H1 (cell line): ENCODE measurements around the gene APOL3.

Experiments
- ASH2L ChIP-seq: fragments of 200-600, 300-600 bp; sonication (generic); IDR thresholded peaks from one replicate; pipeline ENCODE4 v1.7.1; 2017; ENCODE audit warnings: low read length
- CBX5 ChIP-seq: fragments of 300-800, 300-1000 bp; sonication (generic); IDR thresholded peaks from 2 replicates; pipeline ENCODE4 v1.7.1; 2016; ENCODE audit warnings: antibody characterized with exemption, low read length, low read depth
- CBX8 ChIP-seq: fragments of 300-800, 300-1000 bp; sonication (generic); IDR thresholded peaks from 2 replicates; pipeline ENCODE4 v1.7.1; 2016; ENCODE audit warnings: low read depth, low read length, borderline replicate concordance
- CTCF ChIP-seq, 3 experiments: IDR thresholded peaks; 1 replicate in 2 of 3; 2 replicates in 1 of 3; pipeline versions ENCODE4 v1.5.1 to v1.6.1; 2011; ENCODE audit warnings: low read length in 3 of 3, mild to moderate bottlenecking in 3 of 3, inconsistent platforms in 2 of 3, low read depth in 1 of 3, moderate library complexity in 1 of 3; ENCODE audit not compliant: insufficient read depth in 1 of 3; ENCODE audit errors: control extremely low read depth in 1 of 3
- E2F6 ChIP-seq: IDR thresholded peaks from 2 replicates; pipeline ENCODE4 v1.6.1; 2012; ENCODE audit warnings: inconsistent platforms
- FOSL1 ChIP-seq: IDR thresholded peaks from 2 replicates; pipeline ENCODE4 v1.6.1; 2011; ENCODE audit warnings: mild to moderate bottlenecking, low read depth, low read length, moderate library complexity; ENCODE audit not compliant: insufficient read depth
- MAX ChIP-seq: IDR thresholded peaks from 2 replicates; pipeline ENCODE4 v1.6.1; 2012; ENCODE audit warnings: inconsistent platforms
- POLR2A ChIP-seq, 2 experiments: IDR thresholded peaks; 1 replicate in 1 of 2; 2 replicates in 1 of 2; pipeline ENCODE4 v1.6.1; 2011; ENCODE audit warnings: low read depth in 2 of 2, low read length in 2 of 2, mild to moderate bottlenecking in 2 of 2; ENCODE audit errors: control extremely low read depth in 1 of 2
- POLR2AphosphoS5 ChIP-seq: IDR thresholded peaks from 2 replicates; pipeline ENCODE4 v1.6.1; 2011; ENCODE audit warnings: low read depth, low read length
- RAD21 ChIP-seq, 2 experiments: IDR thresholded peaks in 1 of 2; conservative IDR thresholded peaks in 1 of 2; 2 replicates each; pipeline ENCODE4 v1.6.1; 2011; ENCODE audit warnings: low read depth in 2 of 2, low read length in 2 of 2, improper control_type of control experiment in 1 of 2, inconsistent platforms in 1 of 2, mild to moderate bottlenecking in 1 of 2, moderate library complexity in 1 of 2
- YY1 ChIP-seq: IDR thresholded peaks from 2 replicates; pipeline ENCODE4 v1.6.1; 2011; ENCODE audit warnings: low read depth, mild to moderate bottlenecking, low read length
- ZNF274 ChIP-seq: IDR thresholded peaks from 2 replicates; pipeline ENCODE4 v1.7.0; 2012; ENCODE audit warnings: low read length, borderline replicate concordance; ENCODE audit errors: extremely low read depth
- TF ChIP-seq, protein P1 (sequence below): IDR thresholded peaks from 2 replicates; pipeline ENCODE4 v1.6.1; 2011; ENCODE audit warnings: low read depth, mild to moderate bottlenecking, low read length; ENCODE audit not compliant: insufficient read depth

DNA sequence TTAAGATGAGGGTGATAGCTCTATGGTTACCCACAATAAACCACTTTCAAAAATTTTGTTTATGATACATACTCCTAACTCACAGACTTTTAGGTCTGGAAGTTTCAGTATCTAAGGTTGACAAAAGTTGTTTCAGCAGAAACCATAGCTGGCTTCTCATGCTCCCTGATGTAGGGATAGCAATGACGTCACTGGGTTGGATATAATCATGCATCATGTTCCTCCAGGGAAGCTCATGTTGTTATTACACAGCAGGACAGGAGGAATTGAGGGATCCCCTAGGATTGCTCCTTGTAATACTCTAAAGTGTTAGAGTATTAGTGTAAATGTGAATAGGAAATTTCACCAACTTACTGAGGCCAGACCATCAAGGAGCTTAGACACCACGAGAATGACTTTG, 23.6 kb downstream of the APOL3 start:
- no peak for TF ChIP-seq E2F6
- TF ChIP-seq CTCF (IDR thresholded peaks at IDR 0.05; ENCODE audit: control extremely low read depth in 1 of 3, insufficient read depth in 1 of 3, low read depth in 1 of 3, low read length in 3 of 3), result no peak
- no peak for TF ChIP-seq CBX5
- no peak for TF ChIP-seq ZNF274
- no peak for TF ChIP-seq POLR2A (IDR thresholded peaks at IDR 0.05; ENCODE audit: control extremely low read depth in 1 of 2, low read depth in 2 of 2, low read length in 2 of 2)
- TF ChIP-seq POLR2AphosphoS5, result no peak
- TF ChIP-seq MAX, result no peak
- TF ChIP-seq YY1, result no peak
- no peak for TF ChIP-seq ASH2L
- TF ChIP-seq, protein P1, sequence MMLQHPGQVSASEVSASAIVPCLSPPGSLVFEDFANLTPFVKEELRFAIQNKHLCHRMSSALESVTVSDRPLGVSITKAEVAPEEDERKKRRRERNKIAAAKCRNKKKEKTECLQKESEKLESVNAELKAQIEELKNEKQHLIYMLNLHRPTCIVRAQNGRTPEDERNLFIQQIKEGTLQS, result no peak
- no peak for TF ChIP-seq CBX8
- TF ChIP-seq FOSL1, result no peak
- no peak for TF ChIP-seq RAD21 (IDR thresholded peaks at IDR 0.05 in 1 of 2, conservative IDR thresholded peaks at IDR 0.05 in 1 of 2; ENCODE audit: low read depth in 2 of 2, low read length in 2 of 2)
